Measurements from ENCODE around the gene MAPKBP1. TPM values are rescaled to one million over a fixed set of nuclear protein-coding genes. Genes with fewer than 3 reads are reported as not detected.

The MAPKBP1 gene
- total and polyA plus RNA-seq, 2 of the 4 experiments (the other 2 are of a cell fraction) = 12.5 to 15.3 TPM

DNA sequence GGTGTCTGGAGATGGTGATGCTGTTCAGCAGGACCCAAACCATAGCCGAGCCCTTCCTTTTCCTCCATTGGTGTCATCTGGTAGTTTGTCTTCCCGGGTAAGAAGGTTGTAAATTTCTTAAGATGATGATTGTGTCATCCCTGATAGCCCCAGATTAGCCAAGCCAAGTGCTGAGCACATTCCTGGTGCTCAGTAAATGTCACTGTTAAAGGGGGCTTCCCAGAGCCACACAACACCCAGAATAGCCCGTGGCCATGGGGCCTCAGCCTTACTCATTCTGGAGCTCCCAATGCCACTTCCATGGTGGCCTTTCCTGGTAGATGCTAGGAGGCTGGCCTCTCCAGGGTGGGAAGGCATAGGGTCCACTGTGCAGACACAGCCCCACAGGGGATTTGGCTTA is 59.8 kb downstream of the MAPKBP1 start:
- no peak overlapping the region for H2AFZ ChIP-seq (replicated peaks; ENCODE audit: low read length, poor library complexity)
- no peaks in the 10 kb centered on the region for H3K27me3 ChIP-seq (ENCODE audit: control insufficient read depth, insufficient read depth, low read length)
- WGBS, 2 experiments (ENCODE audit: extremely low coverage in 2 of 2, insufficient read length in 1 of 2) = no CpG with 5 or more reads among the region's 3 CpGs
- in situ Hi-C loops (cut with MboI; ENCODE audit: low sequenced_read_pairs) = no loop called here
- H2BK20ac ChIP-seq (ENCODE audit: low read depth, low read length) = no peak overlapping the region
- H3K79me1 ChIP-seq (ENCODE audit: low read depth in 1 of 2, low read length in 2 of 2) = peaks cover 9 to 22% of the 10 kb centered on the region in 2 experiments
- TF ChIP-seq CHD1 (IDR thresholded peaks at IDR 0.05; ENCODE audit: low read depth, low read length) (no peak), POLR2A (IDR thresholded peaks at IDR 0.05; ENCODE audit: low read depth, low read length) (no peak), RAD21 (IDR thresholded peaks at IDR 0.05; ENCODE audit: low read length) (no peak), MAZ (IDR thresholded peaks at IDR 0.05; ENCODE audit: borderline replicate concordance, low read depth, low read length) (no peak), SMC3 (IDR thresholded peaks at IDR 0.05; ENCODE audit: low read depth, low read length) (no peak), NFE2L2 (IDR thresholded peaks at IDR 0.05; ENCODE audit: low read depth, low read length) (no peak), BHLHE40 (IDR thresholded peaks at IDR 0.05; ENCODE audit: low read depth, low read length) (no peak), MXI1 (IDR thresholded peaks at IDR 0.05; ENCODE audit: borderline replicate concordance, low read depth, low read length) (no peak), FOS (IDR thresholded peaks at IDR 0.05; ENCODE audit: low read depth, low read length) (no peak), MAFK (IDR thresholded peaks at IDR 0.05; ENCODE audit: low read depth, low read length) (no peak), CEBPB (IDR thresholded peaks at IDR 0.05; ENCODE audit: low read depth, low read length) (no peak), RFX5 (IDR thresholded peaks at IDR 0.05; ENCODE audit: low read depth, low read length) (no peak), RCOR1 (IDR thresholded peaks at IDR 0.05; ENCODE audit: insufficient replicate concordance, low read length) (no peak)
- TF ChIP-seq, protein P1, sequence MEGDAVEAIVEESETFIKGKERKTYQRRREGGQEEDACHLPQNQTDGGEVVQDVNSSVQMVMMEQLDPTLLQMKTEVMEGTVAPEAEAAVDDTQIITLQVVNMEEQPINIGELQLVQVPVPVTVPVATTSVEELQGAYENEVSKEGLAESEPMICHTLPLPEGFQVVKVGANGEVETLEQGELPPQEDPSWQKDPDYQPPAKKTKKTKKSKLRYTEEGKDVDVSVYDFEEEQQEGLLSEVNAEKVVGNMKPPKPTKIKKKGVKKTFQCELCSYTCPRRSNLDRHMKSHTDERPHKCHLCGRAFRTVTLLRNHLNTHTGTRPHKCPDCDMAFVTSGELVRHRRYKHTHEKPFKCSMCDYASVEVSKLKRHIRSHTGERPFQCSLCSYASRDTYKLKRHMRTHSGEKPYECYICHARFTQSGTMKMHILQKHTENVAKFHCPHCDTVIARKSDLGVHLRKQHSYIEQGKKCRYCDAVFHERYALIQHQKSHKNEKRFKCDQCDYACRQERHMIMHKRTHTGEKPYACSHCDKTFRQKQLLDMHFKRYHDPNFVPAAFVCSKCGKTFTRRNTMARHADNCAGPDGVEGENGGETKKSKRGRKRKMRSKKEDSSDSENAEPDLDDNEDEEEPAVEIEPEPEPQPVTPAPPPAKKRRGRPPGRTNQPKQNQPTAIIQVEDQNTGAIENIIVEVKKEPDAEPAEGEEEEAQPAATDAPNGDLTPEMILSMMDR (conservative IDR thresholded peaks at IDR 0.05; ENCODE audit: low read depth, low read length) = no peak
- TF ChIP-seq, protein P2, sequence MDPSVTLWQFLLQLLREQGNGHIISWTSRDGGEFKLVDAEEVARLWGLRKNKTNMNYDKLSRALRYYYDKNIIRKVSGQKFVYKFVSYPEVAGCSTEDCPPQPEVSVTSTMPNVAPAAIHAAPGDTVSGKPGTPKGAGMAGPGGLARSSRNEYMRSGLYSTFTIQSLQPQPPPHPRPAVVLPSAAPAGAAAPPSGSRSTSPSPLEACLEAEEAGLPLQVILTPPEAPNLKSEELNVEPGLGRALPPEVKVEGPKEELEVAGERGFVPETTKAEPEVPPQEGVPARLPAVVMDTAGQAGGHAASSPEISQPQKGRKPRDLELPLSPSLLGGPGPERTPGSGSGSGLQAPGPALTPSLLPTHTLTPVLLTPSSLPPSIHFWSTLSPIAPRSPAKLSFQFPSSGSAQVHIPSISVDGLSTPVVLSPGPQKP (IDR thresholded peaks at IDR 0.05; ENCODE audit: borderline replicate concordance, low read depth, low read length) = no peak
- TF ChIP-seq, protein P3, sequence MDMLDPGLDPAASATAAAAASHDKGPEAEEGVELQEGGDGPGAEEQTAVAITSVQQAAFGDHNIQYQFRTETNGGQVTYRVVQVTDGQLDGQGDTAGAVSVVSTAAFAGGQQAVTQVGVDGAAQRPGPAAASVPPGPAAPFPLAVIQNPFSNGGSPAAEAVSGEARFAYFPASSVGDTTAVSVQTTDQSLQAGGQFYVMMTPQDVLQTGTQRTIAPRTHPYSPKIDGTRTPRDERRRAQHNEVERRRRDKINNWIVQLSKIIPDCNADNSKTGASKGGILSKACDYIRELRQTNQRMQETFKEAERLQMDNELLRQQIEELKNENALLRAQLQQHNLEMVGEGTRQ (IDR thresholded peaks at IDR 0.05; ENCODE audit: low read depth, low read length) = no peak
- H2BK120ac ChIP-seq (ENCODE audit: low read depth, low read length) = no peak overlapping the region
- peaks cover 11% of the 10 kb centered on the region for H4K20me1 ChIP-seq (ENCODE audit: insufficient read depth, low read length)
- no peak overlapping the region for H2BK15ac ChIP-seq (ENCODE audit: low read depth, low read length)
- no peak overlapping the region for H4K8ac ChIP-seq (ENCODE audit: low read depth in 2 of 2, low read length in 2 of 2)
- no peak overlapping the region for H2AK5ac ChIP-seq (ENCODE audit: low read depth, low read length)
- intact Hi-C loops (cut with micrococcal nuclease) = no loop called here
- no peak overlapping the region for H3K9ac ChIP-seq (ENCODE audit: low read depth, low read length)
- CTCF ChIA-PET = no interaction called here
- dilution Hi-C loops (cut with HindIII; ENCODE audit: low sequenced_read_pairs, unreplicated experiment) = no loop called here
- peaks cover 3% of the 10 kb centered on the region for H3K36me3 ChIP-seq (ENCODE audit: control insufficient read depth, insufficient read depth, low read length)
- POLR2A ChIA-PET (ENCODE audit: unreplicated experiment) = no interaction called here
- no peak overlapping the region for H3K18ac ChIP-seq (ENCODE audit: low read depth, low read length)
- ATAC-seq (ENCODE audit: low read depth) (no peak), DNase-seq (no peak)
- no peak overlapping the region for H3K14ac ChIP-seq (replicated peaks; ENCODE audit: low read depth, low read length)
- no peak overlapping the region for H3K23ac ChIP-seq (ENCODE audit: low read depth, low read length)
- no peak overlapping the region for H4K5ac ChIP-seq (ENCODE audit: low read depth, low read length)
- H4K91ac ChIP-seq (ENCODE audit: insufficient read depth, low read depth, low read length) = no peak overlapping the region
- no peak overlapping the region for H3K4me3 ChIP-seq (ENCODE audit: insufficient read depth, low read depth, low read length)
- H2AK9ac ChIP-seq (replicated peaks; ENCODE audit: low read depth, low read length, poor library complexity) = no peak overlapping the region
- no peak overlapping the region for H3K4ac ChIP-seq (ENCODE audit: low read depth, low read length)
- no peaks in the 10 kb centered on the region for H3K9me3 ChIP-seq (ENCODE audit: control insufficient read depth, insufficient read depth, low read length)
- H3K27ac ChIP-seq (ENCODE audit: insufficient read depth, low read length) = no peak overlapping the region
- BruUV-seq (replicated peaks) = no TSS peak
- no peaks in the 10 kb centered on the region for H3K4me1 ChIP-seq (ENCODE audit: control insufficient read depth, insufficient read depth, low read length)
- H3K56ac ChIP-seq (ENCODE audit: extremely low read depth, insufficient read depth, low read length) = no peak overlapping the region
- peaks cover 11% of the 10 kb centered on the region; the same call in 1 of the 2 replicates for H3K9me1 ChIP-seq (ENCODE audit: insufficient read depth, low read length)
- no peak overlapping the region for H3K4me2 ChIP-seq (ENCODE audit: low read depth, low read length)
- H2BK5ac ChIP-seq (ENCODE audit: low read depth, low read length, poor library complexity, severe bottlenecking) = no peak overlapping the region
